Fibroblast of mammary gland (primary cell): Measurements from ENCODE around the gene BAX.
A peak's percentile ranks its signal among the peaks of the same experiment; 100 is the strongest.

Experiments
- DNase-seq: peaks from one replicate; pipeline ENCODE4 v3.0.0-alpha.2; 2010; ENCODE audit warnings: low read depth
- H3K4me3 ChIP-seq: 2 replicates; pipeline ENCODE4 v1.5.1; 2011; ENCODE audit warnings: low read depth, mild to moderate bottlenecking, low read length, moderate library complexity; ENCODE audit not compliant: control insufficient read depth
- TF ChIP-seq, protein P1 (sequence below): conservative IDR thresholded peaks from 2 replicates; pipeline ENCODE4 v1.5.1; 2011; ENCODE audit warnings: low read depth, low read length, inconsistent platforms; ENCODE audit not compliant: control insufficient read depth, insufficient read depth

Gene BAX

DNA sequence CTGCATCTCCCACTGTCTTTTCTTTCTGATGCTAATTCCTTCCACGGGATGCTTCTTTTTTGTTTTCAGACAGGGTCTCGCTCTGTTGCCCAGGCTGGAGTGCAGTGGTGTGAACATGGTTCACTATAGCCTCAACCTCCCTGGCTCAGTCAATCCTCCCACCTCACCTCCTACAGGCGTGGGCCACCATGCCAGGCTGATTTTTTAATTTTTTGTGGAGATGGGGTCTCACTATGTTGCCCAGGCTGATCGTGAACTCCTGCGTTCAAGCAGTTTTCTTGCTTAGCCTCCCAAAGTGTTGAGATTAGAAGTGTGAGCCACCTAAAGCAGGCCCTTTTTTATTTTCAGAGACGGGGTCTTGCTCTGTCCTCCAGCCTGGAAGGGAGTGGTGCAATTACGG, 33.6 kb downstream of the BAX start:
- no peak for DNase-seq
- H3K4me3 ChIP-seq, result no peak overlapping the region
- TF ChIP-seq, protein P1, sequence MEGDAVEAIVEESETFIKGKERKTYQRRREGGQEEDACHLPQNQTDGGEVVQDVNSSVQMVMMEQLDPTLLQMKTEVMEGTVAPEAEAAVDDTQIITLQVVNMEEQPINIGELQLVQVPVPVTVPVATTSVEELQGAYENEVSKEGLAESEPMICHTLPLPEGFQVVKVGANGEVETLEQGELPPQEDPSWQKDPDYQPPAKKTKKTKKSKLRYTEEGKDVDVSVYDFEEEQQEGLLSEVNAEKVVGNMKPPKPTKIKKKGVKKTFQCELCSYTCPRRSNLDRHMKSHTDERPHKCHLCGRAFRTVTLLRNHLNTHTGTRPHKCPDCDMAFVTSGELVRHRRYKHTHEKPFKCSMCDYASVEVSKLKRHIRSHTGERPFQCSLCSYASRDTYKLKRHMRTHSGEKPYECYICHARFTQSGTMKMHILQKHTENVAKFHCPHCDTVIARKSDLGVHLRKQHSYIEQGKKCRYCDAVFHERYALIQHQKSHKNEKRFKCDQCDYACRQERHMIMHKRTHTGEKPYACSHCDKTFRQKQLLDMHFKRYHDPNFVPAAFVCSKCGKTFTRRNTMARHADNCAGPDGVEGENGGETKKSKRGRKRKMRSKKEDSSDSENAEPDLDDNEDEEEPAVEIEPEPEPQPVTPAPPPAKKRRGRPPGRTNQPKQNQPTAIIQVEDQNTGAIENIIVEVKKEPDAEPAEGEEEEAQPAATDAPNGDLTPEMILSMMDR, result no peak

DNA sequence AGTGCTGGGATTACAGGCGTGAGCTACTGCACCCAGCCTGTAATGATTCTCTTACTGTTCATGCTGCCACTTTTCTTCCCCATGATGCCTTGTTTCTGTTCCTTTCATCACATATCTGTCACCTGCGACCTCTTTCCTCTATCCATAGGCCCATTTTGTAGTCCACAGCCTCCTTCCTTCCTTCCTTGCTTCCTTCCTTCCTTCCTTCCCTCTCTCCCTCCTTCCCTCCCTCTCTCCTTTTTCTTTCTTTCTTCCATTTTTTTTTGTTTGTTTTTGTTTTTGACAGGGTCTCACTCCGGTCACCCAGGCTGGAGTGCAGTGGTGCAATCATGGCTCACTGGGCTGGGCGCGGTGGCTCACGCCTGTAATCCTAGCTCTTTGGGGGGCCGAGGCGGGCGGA, 34.2 kb downstream of the BAX start:
- DNase-seq, result no peak
- TF ChIP-seq, protein P1, result no peak
- H3K4me3 ChIP-seq, result no peak overlapping the region

DNA sequence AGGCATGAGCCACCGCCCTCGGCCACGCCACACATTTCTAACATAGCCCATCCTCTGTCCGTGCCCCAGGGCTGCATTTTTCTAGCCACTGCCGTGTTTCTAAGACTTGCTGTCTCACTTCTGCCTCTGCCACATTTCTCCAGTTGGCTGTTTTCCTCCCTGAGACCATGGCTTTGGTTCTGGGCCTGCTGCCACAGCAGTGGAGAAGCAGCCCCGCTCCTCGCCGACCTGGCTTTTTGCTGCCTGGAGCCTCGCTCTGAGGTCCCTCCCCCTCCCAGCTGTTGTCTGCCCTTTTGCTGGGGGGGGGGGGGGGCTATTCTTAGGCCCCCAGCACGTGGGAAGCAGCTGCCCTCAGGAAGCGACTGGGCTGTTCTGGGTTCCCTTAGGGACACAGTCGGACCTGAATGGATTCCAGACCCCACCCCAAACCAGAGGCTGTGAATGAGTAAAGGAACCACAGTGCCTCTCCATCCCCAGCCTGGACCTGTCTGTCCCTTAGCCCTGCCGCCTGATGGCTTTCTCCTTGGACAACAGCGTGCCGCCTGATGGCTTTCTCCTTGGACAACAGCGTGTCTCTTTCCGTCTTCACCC, 35.1 kb downstream of the BAX start:
- no peak overlapping the region for H3K4me3 ChIP-seq
- TF ChIP-seq, protein P1, result no peak
- no peak for DNase-seq

DNA sequence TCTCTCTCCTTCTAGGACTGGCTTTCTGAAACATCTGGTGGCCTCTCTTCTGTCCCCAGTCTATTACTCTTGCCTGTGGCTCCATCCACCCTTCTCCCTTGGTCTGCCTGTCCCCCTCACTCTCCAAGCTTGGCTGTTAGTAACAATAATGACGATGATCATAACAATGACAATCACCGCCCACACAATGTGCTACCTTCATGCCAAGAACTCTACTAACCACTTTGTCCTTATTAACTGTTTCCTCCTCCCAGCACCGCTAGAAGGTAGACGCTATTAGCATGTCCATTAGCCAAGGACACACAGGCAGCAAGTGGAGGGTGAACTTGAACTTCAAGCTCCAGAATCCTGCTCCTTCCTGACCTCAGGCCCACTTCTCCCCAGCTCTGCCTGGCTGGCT, 35.7 kb downstream of the BAX start:
- TF ChIP-seq, protein P1, result no peak
- H3K4me3 ChIP-seq, result no peak overlapping the region
- peak; percentile 27 for DNase-seq

DNA sequence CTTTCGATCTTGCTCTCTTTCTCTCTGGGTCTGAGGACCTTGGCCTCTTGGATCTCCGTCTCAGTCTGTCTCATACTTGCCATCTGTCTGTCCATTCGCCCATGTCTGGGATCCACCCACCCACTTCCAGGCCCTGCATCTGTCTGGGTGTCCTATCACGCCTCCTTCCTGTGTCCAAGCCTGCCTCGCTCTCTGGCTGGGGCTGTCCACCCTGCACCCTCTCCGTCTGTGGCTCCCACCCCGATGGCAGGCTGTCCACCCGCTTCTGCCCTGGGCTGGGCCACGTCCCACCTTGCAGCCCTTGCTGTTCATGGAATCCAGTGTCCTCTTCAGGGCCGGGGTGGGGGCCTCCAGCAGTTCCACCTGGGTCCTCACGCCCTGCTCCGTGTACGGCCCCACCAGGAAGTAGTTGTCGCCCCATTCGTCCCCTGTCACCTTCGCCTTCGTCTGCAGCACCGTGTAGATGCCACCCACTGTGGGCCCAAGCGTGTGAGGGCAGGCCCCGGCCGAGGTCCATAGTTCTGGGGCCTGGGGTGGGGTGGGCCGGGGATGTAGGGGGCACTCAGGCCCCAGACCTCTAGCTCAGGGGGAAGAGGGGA, 36.4 kb downstream of the BAX start:
- no peak overlapping the region for H3K4me3 ChIP-seq
- DNase-seq, result no peak
- TF ChIP-seq, protein P1, result no peak

DNA sequence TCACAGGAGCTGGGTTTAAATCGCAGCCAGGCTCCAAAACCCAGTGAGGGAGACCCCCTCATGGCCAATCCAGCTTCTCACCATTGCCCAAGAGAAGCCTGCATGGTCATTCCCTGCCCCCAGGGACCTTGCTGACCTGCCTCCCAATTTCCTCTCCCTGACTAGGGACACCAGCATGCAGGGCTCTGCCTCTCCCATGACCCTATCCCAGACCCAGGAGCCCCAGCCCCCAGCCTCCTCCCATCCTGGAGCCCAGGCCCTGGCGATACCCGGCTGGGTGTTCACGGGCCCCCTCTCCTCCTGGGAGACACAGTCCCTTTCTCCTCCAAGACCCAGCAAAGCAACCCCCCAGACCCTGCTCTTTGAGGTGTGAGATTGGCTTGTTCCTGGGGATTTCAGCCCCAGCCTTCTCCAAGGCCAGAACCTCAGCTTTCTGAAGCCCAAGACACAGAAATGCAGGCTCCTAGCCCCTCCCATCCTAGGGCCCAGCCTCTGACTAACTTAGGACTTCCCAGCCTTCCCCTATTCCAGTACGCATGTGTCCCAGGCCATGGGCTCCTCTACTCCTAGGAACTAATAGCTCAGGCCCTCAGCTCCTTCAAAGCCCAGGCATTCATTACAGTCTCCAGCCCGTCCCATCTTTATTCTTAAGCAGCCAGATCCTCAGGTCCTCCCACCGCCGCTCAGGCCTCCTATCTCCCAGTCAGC, 37.4 kb downstream of the BAX start:
- TF ChIP-seq, protein P1, result no peak
- H3K4me3 ChIP-seq, result peak overlapping the region; percentile 95
- peak; percentile 80 for DNase-seq
